ENCODE measurements around the gene DHX40.
A peak's percentile ranks its signal among the peaks of the same experiment; 100 is the strongest.
"Not testable (repeated sequence)": the region's sequence is repeated elsewhere in the genome, so short reads cannot be mapped to it uniquely, and the experiment has no call there.

Gene DHX40

GRCh38 chr17:59652119-59652518 is 86.7 kb downstream of the DHX40 start:
- H3K27me3 ChIP-seq (replicated peaks) = no peaks in the 10 kb centered on the region
- DNase-seq = peak; percentile 17
- in situ Hi-C loops (cut with HindIII; ENCODE audit: low pct_ligation_motif_present, low sequenced_read_pairs) = no loop called here
- H3K4me3 ChIP-seq (ENCODE audit: low read depth, low read length) = no peak overlapping the region
- peaks cover 74% of the 10 kb centered on the region for H3K36me3 ChIP-seq (replicated peaks)
- TF ChIP-seq, protein P1, sequence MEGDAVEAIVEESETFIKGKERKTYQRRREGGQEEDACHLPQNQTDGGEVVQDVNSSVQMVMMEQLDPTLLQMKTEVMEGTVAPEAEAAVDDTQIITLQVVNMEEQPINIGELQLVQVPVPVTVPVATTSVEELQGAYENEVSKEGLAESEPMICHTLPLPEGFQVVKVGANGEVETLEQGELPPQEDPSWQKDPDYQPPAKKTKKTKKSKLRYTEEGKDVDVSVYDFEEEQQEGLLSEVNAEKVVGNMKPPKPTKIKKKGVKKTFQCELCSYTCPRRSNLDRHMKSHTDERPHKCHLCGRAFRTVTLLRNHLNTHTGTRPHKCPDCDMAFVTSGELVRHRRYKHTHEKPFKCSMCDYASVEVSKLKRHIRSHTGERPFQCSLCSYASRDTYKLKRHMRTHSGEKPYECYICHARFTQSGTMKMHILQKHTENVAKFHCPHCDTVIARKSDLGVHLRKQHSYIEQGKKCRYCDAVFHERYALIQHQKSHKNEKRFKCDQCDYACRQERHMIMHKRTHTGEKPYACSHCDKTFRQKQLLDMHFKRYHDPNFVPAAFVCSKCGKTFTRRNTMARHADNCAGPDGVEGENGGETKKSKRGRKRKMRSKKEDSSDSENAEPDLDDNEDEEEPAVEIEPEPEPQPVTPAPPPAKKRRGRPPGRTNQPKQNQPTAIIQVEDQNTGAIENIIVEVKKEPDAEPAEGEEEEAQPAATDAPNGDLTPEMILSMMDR (IDR thresholded peaks at IDR 0.05; ENCODE audit: low read depth, low read length, missing control alignments) = no peak
- peak overlapping the region; percentile 19 for H3K27ac ChIP-seq

DNA sequence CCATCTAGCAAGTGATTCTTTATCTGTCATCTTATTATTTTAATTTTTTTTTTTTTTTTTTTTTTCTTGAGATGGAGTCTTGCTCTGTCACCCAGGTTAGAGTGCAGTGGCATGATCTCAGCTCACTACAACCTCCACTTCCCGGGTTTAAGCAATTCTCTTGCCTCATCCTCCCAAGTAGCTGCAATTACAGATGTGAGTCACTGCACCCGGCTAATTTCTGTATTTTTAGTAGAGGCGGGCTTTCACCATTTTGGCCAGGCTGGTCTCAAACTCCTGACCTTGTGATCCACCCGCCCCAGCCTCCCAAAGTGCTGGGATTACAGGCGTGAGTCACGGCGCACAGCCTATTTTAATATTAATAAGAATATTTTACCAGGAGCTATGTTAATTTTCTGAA is 91.2 kb downstream of the DHX40 start:
- peak; percentile 81 for DNase-seq
- H3K27me3 ChIP-seq (replicated peaks); H3K27ac ChIP-seq; H3K4me3 ChIP-seq (ENCODE audit: low read depth, low read length); in situ Hi-C loops (cut with HindIII; ENCODE audit: low pct_ligation_motif_present, low sequenced_read_pairs): not testable (repeated sequence)
- peaks cover 74% of the 10 kb centered on the region for H3K36me3 ChIP-seq (replicated peaks)
